ENCODE data around the gene HOXD9.

DNA sequence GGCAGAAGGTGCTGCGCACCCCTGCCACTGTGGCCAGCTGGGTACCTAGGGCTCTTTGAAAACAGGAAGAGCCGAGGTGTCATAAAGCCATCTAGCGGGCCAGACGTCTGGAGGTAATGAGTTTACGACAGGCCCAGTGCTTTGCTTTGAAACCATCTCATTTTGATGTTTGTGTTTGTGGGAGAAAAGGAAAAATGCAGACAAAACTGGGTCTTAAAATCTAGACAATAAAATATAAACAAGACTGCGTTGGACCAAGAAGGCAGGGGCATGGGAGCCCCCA lies 3.2 kb downstream of the HOXD9 start:
- TF ChIP-seq ZNF416 (CRISPR knock-in tag; IDR thresholded peaks at IDR 0.05) = no peak
- TF ChIP-seq RELA (CRISPR knock-in tag; IDR thresholded peaks at IDR 0.05; ENCODE audit: borderline replicate concordance) = no peak
- TF ChIP-seq, protein P1, sequence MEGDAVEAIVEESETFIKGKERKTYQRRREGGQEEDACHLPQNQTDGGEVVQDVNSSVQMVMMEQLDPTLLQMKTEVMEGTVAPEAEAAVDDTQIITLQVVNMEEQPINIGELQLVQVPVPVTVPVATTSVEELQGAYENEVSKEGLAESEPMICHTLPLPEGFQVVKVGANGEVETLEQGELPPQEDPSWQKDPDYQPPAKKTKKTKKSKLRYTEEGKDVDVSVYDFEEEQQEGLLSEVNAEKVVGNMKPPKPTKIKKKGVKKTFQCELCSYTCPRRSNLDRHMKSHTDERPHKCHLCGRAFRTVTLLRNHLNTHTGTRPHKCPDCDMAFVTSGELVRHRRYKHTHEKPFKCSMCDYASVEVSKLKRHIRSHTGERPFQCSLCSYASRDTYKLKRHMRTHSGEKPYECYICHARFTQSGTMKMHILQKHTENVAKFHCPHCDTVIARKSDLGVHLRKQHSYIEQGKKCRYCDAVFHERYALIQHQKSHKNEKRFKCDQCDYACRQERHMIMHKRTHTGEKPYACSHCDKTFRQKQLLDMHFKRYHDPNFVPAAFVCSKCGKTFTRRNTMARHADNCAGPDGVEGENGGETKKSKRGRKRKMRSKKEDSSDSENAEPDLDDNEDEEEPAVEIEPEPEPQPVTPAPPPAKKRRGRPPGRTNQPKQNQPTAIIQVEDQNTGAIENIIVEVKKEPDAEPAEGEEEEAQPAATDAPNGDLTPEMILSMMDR (IDR thresholded peaks at IDR 0.05) = no peak
- TF ChIP-seq, protein P2, sequence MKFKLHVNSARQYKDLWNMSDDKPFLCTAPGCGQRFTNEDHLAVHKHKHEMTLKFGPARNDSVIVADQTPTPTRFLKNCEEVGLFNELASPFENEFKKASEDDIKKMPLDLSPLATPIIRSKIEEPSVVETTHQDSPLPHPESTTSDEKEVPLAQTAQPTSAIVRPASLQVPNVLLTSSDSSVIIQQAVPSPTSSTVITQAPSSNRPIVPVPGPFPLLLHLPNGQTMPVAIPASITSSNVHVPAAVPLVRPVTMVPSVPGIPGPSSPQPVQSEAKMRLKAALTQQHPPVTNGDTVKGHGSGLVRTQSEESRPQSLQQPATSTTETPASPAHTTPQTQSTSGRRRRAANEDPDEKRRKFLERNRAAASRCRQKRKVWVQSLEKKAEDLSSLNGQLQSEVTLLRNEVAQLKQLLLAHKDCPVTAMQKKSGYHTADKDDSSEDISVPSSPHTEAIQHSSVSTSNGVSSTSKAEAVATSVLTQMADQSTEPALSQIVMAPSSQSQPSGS (CRISPR knock-in tag; IDR thresholded peaks at IDR 0.05; ENCODE audit: borderline replicate concordance, low read depth) = no peak
- TF ChIP-seq, protein P3, sequence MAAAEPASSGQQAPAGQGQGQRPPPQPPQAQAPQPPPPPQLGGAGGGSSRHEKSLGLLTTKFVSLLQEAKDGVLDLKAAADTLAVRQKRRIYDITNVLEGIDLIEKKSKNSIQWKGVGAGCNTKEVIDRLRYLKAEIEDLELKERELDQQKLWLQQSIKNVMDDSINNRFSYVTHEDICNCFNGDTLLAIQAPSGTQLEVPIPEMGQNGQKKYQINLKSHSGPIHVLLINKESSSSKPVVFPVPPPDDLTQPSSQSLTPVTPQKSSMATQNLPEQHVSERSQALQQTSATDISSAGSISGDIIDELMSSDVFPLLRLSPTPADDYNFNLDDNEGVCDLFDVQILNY (CRISPR knock-in tag; IDR thresholded peaks at IDR 0.05) = no peak
- TF ChIP-seq, protein P4, sequence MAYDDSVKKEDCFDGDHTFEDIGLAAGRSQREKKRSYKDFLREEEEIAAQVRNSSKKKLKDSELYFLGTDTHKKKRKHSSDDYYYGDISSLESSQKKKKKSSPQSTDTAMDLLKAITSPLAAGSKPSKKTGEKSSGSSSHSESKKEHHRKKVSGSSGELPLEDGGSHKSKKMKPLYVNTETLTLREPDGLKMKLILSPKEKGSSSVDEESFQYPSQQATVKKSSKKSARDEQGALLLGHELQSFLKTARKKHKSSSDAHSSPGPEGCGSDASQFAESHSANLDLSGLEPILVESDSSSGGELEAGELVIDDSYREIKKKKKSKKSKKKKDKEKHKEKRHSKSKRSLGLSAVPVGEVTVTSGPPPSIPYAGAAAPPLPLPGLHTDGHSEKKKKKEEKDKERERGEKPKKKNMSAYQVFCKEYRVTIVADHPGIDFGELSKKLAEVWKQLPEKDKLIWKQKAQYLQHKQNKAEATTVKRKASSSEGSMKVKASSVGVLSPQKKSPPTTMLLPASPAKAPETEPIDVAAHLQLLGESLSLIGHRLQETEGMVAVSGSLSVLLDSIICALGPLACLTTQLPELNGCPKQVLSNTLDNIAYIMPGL (CRISPR knock-in tag; IDR thresholded peaks at IDR 0.05) = no peak
- TF ChIP-seq SMAD3 (CRISPR knock-in tag; IDR thresholded peaks at IDR 0.05; ENCODE audit: borderline replicate concordance) = no peak
- TF ChIP-seq ZBTB21 (CRISPR knock-in tag; IDR thresholded peaks at IDR 0.05; ENCODE audit: borderline replicate concordance) = no peak
- TF ChIP-seq, protein P5, sequence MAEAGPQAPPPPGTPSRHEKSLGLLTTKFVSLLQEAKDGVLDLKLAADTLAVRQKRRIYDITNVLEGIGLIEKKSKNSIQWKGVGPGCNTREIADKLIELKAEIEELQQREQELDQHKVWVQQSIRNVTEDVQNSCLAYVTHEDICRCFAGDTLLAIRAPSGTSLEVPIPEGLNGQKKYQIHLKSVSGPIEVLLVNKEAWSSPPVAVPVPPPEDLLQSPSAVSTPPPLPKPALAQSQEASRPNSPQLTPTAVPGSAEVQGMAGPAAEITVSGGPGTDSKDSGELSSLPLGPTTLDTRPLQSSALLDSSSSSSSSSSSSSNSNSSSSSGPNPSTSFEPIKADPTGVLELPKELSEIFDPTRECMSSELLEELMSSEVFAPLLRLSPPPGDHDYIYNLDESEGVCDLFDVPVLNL (CRISPR knock-in tag; IDR thresholded peaks at IDR 0.05; ENCODE audit: borderline replicate concordance, low read depth) = no peak
- TF ChIP-seq, protein P6, sequence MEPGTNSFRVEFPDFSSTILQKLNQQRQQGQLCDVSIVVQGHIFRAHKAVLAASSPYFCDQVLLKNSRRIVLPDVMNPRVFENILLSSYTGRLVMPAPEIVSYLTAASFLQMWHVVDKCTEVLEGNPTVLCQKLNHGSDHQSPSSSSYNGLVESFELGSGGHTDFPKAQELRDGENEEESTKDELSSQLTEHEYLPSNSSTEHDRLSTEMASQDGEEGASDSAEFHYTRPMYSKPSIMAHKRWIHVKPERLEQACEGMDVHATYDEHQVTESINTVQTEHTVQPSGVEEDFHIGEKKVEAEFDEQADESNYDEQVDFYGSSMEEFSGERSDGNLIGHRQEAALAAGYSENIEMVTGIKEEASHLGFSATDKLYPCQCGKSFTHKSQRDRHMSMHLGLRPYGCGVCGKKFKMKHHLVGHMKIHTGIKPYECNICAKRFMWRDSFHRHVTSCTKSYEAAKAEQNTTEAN (CRISPR knock-in tag; IDR thresholded peaks at IDR 0.05) = no peak
- no peak for TF ChIP-seq MYBL2 (CRISPR knock-in tag; IDR thresholded peaks at IDR 0.05)
- TF ChIP-seq NFE2L1 (CRISPR knock-in tag; IDR thresholded peaks at IDR 0.05) = no peak

Data from WTC11 (cell line).